Left lung (tissue), 10 donors: ENCODE data around the gene GULP1. TPM values are rescaled to one million over a fixed set of nuclear protein-coding genes. Genes with fewer than 3 reads are reported as not detected.
"Not testable (repeated sequence)": the region's sequence is repeated elsewhere in the genome, so short reads cannot be mapped to it uniquely, and the experiment has no call there.

ENCODE experiments used
- ATAC-seq: fragments of 200-7000 bp; cut with Tn5 transposase; one replicate; pipeline ENCODE4 v1.9.1; 2020; ENCODE audit warnings: moderate library complexity
- DNase-seq, 4 donors: peaks; one replicate each; pipeline ENCODE4 v3.0.0-alpha.2; 2013 to 2020
- H3K27ac ChIP-seq, 2 donors: fragments of 200-600 bp; sonication (generic) in 1 of 2; one replicate each; pipeline versions ENCODE4 v1.5.0 to v1.8.0; 2020 to 2021
- H3K27me3 ChIP-seq, 2 donors: fragments of 200-600 bp; sonication (generic) in 1 of 2; one replicate each; pipeline versions ENCODE4 v1.5.0 to v1.8.0; 2020 to 2021
- H3K36me3 ChIP-seq, 2 donors: fragments of 200-600 bp; sonication (generic) in 1 of 2; one replicate each; pipeline versions ENCODE4 v1.5.0 to v1.8.0; 2020 to 2021
- H3K4me1 ChIP-seq, 2 donors: fragments of 200-600 bp; one replicate each; pipeline ENCODE4 v1.8.0; 2021
- H3K4me3 ChIP-seq, 2 donors: fragments of 200-600 bp; sonication (generic) in 1 of 2; one replicate each; pipeline versions ENCODE4 v1.5.0 to v1.8.0; 2020 to 2021; ENCODE audit warnings: mild to moderate bottlenecking in 1 of 2
- H3K9me3 ChIP-seq, 2 donors: fragments of 200-600 bp; sonication (generic) in 1 of 2; one replicate each; pipeline versions ENCODE4 v1.5.0 to v1.8.0; 2020 to 2021
- intact Hi-C, 2 donors: fragments of 100-400 bp; cut with DNase I; formaldehyde crosslinking; loops; one replicate each; pipeline versions ENCODE4 v1.11.2 to v1.14.2; 2022
- polyA plus RNA-seq, 6 donors: library from polyadenylated mRNA; unstranded; fragments of 120-200 nt; gene quantifications; one replicate each; pipeline ENCODE4 v1.2.1, GENCODE V29; 2013; ENCODE audit not compliant: insufficient read length in 6 of 6
- total RNA-seq, 2 donors: library from RNA; stranded (reverse); fragmentation: NEBNext Ultra II Directional; extraction: Animal tissue kit (Norgen Biotek cat#: 25700); gene quantifications; one replicate each; pipeline ENCODE4 v1.2.1, GENCODE V29; 2021
- TF ChIP-seq, protein P1 (sequence below), 2 donors: fragments of 200-600 bp; sonication (generic) in 1 of 2; IDR thresholded peaks; one replicate each; pipeline versions ENCODE4 v1.5.0 to v1.8.0; 2021; ENCODE audit warnings: antibody characterized with exemption in 2 of 2
- donor health status: DM: no; HTN: yes; CAD: no.
- donor health status: DM: no; HTN: no; CAD: no.

The GULP1 gene
- total and polyA plus RNA-seq, 8 donors: 27.5 to 120 (median 85.4) TPM

DNA sequence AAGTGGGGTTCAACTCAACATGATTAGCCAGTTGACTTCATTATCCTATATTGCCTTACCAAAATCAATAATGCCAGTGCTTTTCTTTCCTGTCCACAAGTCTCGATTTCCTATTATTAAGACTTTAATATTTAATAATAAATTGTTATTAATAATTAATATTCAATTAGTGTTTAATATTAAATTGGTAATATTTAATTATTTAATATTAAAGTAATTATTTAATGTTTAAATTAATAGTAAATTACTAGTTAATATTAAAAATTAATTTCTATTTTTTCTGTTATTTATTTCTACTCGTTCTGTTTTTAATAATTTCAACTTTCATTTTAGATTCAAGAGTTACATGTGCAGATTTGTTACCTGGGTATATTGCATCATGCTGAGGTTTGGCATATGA is 243.2 kb downstream of the GULP1 start:
- H3K4me1 ChIP-seq: no peaks in the 10 kb centered on the region
- H3K9me3 ChIP-seq: peaks cover 0 to 7% of the 10 kb centered on the region in 2 donors
- intact Hi-C loops: no loop called here
- TF ChIP-seq, protein P1, sequence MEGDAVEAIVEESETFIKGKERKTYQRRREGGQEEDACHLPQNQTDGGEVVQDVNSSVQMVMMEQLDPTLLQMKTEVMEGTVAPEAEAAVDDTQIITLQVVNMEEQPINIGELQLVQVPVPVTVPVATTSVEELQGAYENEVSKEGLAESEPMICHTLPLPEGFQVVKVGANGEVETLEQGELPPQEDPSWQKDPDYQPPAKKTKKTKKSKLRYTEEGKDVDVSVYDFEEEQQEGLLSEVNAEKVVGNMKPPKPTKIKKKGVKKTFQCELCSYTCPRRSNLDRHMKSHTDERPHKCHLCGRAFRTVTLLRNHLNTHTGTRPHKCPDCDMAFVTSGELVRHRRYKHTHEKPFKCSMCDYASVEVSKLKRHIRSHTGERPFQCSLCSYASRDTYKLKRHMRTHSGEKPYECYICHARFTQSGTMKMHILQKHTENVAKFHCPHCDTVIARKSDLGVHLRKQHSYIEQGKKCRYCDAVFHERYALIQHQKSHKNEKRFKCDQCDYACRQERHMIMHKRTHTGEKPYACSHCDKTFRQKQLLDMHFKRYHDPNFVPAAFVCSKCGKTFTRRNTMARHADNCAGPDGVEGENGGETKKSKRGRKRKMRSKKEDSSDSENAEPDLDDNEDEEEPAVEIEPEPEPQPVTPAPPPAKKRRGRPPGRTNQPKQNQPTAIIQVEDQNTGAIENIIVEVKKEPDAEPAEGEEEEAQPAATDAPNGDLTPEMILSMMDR (IDR thresholded peaks at IDR 0.05): no peak
- no peak overlapping the region for H3K4me3 ChIP-seq
- no peak for DNase-seq
- ATAC-seq: no peak
- H3K27ac ChIP-seq: no peak overlapping the region
- no peaks in the 10 kb centered on the region for H3K36me3 ChIP-seq
- no peaks in the 10 kb centered on the region for H3K27me3 ChIP-seq

DNA sequence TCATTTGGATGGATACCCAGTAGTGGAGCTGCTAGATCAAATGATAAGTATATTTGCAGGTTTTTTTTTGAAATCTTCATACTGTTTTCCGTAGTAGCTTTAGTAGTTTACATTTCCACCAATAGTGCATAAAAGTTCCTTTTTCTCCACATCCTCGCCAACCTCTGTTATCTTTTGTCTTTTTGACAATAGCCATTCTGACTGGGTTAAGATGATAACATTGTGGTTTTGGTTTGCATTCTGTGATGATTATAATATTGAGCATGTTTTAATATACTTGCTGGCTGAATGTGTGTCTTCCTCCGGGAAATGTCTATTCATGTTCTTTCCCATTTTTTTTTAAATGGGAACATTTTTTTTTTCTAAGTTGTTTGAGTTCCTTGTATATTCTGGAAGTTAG is 260.0 kb downstream of the GULP1 start:
- H3K4me3 ChIP-seq: no peak overlapping the region
- no peaks in the 10 kb centered on the region for H3K36me3 ChIP-seq
- ATAC-seq (no peak), DNase-seq (no peak)
- H3K9me3 ChIP-seq: peaks cover 0 to 2% of the 10 kb centered on the region in 2 donors
- no peak overlapping the region for H3K27ac ChIP-seq
- TF ChIP-seq, protein P1 (IDR thresholded peaks at IDR 0.05): no peak
- intact Hi-C loops: no loop called here
- no peaks in the 10 kb centered on the region for H3K27me3 ChIP-seq
- H3K4me1 ChIP-seq: no peaks in the 10 kb centered on the region

GRCh38 chr2:188557081-188557480 is 265.4 kb downstream of the GULP1 start:
- Histone ChIP-seq H3K27ac (no peak overlapping the region), H3K4me3 (no peak overlapping the region), H3K9me3 (peaks cover 0 to 16% of the 10 kb centered on the region in 2 donors), H3K36me3 (no peaks in the 10 kb centered on the region), H3K4me1 (no peaks in the 10 kb centered on the region), H3K27me3 (no peaks in the 10 kb centered on the region)
- no peak for DNase-seq
- TF ChIP-seq, protein P1 (IDR thresholded peaks at IDR 0.05): no peak
- ATAC-seq: no peak
- intact Hi-C loops: no loop called here

GRCh38 chr2:188559455-188559854 is 267.8 kb downstream of the GULP1 start:
- H3K36me3 ChIP-seq, H3K27ac ChIP-seq, H3K4me3 ChIP-seq, DNase-seq, intact Hi-C loops, H3K27me3 ChIP-seq, H3K4me1 ChIP-seq, ATAC-seq: not testable (repeated sequence)
- peaks cover 0 to 16% of the 10 kb centered on the region in 2 donors for H3K9me3 ChIP-seq

- H3K9me3 ChIP-seq: peaks cover 0 to 13% of the 10 kb centered on the region in 2 donors
- H3K27ac ChIP-seq: no peak overlapping the region
- ATAC-seq (no peak), DNase-seq (no peak)
- no peak overlapping the region for H3K4me3 ChIP-seq
- TF ChIP-seq, protein P1 (IDR thresholded peaks at IDR 0.05): no peak
- intact Hi-C loops: no loop called here
- no peaks in the 10 kb centered on the region for H3K4me1 ChIP-seq
- H3K27me3 ChIP-seq: no peaks in the 10 kb centered on the region
- H3K36me3 ChIP-seq: no peaks in the 10 kb centered on the region
These were observed 269.9 kb downstream of the GULP1 start for GRCh38 chr2:188561473-188561979.
